GM18870 (cell line): ENCODE data around the gene ATRAID.
A peak's percentile ranks its signal among the peaks of the same experiment; 100 is the strongest.
"Not testable (repeated sequence)": the region's sequence is repeated elsewhere in the genome, so short reads cannot be mapped to it uniquely, and the experiment has no call there.

Experiments used
- ATAC-seq: cut with Tn5 transposase; IDR thresholded peaks from one replicate; pipeline ENCODE4 v1.9.1; 2021; ENCODE audit warnings: moderate library complexity; ENCODE audit not compliant: unreplicated experiment

The ATRAID gene, protein sequence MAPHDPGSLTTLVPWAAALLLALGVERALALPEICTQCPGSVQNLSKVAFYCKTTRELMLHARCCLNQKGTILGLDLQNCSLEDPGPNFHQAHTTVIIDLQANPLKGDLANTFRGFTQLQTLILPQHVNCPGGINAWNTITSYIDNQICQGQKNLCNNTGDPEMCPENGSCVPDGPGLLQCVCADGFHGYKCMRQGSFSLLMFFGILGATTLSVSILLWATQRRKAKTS

GRCh38 chr2:27211943-27212625 is at the start of gene ATRAID, which contains the start of gene SLC5A6:
ATRAID (plus strand) TSS chr2:27212041; CDS start chr2:27212369, 328 bp downstream.
SLC5A6 (minus strand) TSS chr2:27212268; CDS start chr2:27207650, 4,618 bp downstream.
- ATAC-seq, result peak; percentile 48

DNA sequence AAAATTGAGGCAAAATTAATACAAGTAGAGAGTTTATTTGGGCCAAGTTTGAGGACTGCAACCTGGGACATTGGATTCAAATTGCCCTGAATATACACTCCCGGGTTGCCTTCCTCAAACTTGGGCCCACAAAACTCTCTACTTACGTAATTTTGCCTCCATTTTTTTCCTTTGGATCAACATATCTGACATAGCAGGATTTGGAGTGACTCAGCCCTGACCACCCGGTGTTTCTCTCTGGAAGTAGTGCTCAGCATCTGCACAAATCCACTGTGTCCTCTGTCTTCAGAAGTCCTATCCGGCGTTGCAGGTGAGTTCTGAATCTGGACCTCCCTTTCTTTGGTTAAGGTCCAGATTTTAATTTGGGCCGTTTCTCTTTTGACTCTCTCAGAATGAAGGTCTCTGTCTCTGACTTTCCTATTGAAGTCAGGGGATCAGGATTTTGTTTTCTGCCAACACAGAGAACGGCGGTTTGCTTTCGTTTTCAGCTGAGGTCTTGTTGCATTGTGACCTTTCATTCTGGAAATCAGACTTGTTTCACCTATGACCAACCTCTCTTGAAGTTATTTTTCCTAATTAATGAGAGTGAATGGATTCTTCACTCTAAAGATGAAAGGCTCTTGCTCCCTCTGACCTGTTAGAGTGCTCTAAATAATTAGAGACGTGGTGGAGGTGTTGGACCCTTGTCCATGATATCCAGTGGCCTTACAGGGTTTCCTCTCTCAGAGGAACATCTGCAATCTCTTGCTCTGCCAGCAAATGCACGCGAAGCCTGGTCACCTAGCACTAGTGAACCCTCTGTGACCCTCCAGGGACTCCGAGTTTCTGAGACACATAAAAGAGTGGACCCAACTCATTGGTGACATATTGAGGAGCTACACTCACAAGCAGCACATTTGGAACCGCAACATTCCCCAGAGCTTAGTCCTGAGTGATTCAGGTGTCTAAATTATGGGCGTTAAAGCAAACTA is 49.4 kb upstream of the ATRAID start:
- ATAC-seq, result no peak

- no peak for ATAC-seq
These were observed 46.7 kb upstream of the ATRAID start for GRCh38 chr2:27164960-27165763.

DNA sequence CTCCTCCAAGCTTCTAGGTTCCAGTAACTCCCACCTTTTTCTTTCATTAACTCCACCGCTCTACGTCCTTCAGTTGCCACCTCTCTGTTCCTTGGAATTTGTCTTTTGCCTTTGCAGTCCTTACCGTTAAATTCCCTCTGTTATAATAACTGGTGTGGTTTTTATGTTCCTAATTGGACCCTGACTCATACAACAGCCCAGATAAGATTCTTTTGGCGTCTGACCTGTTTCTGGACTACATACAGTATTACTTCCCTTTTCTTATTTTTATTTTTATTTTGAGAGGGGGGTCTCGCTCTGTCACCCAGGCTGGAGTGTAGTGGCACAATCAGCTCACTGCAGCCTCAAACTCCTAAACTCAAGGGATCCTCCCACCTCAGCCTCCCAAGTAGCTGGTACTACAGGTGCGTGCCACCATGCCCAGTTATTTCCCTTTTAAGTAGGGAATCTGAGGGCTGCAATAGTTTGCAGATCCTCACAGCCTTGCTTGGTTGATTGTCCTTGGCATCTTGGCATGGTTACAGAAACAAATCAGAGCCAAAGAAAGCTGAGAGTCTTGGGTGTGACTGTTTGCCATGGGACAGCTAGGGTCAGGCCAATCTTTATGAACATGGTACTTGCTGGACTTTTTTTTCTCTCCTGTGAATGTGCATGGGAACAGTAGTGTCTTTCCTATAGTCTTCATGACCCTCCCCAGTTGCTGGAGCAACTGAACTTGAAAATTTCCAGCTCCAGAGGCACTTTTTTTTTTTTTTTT is 41.1 kb upstream of the ATRAID start:
- ATAC-seq, result no peak

DNA sequence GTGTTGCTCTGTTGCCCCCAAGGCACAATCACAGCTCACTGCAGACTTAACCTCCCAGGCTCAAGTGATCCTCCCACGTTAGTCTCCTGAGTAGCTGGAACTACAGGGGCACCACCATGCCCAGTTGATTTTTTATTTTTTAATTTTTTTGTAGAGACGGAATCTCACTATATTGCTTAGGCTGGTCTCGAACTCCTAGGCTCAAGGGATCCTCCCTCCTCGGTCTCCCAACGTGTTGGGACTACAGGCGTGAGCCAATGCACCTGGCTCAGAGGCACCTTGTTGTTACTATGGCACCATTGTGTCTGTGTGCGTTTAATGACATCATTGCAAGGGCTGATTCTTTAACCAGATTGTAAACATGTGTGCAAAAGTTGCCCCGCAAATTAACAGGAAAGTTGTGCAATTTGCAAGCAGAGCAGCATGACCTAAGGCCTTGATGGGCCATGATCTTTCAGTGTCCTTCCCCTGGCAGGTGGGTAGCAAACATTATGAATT is 40.4 kb upstream of the ATRAID start:
- no peak for ATAC-seq

DNA sequence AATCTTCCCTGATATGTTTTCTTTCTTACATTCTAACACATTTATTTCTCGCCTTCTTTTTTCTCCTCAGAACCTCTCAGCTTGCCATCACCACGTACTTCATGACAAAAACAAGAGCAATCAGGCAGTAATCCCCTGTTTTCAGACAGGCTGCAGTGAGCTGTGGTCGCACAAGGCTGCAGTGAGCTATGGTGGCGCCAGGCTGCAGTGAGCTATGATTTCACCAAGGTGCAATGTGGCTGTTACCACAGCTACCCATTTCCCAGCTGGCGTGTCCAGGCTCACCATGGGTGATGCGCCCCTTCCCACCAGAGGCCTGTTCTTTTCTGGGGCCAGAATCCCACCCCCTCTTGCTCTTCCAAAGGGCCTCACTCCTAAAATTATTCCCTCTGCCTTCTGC is 37.2 kb upstream of the ATRAID start:
- no peak for ATAC-seq

- ATAC-seq, result no peak
These were observed 36.5 kb upstream of the ATRAID start for GRCh38 chr2:27175330-27175729.

DNA sequence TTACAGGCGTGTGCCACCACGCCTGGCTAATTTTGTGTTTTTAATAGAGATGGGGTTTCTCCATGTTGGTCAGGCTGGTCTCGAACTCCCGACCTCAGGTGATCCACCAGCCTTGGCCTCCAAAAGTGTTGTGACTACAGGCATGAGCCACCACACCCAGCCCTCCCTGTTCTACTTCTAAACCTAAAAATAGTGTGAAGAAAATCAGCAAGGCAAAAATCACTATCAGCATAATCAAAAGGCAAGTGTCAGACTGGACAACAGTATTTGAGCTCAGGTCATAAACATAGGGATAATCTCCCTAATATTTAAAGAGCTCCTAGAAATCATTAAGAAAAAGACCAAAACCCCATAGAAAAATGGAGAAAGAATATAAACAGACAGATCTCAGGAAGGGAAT is 36.1 kb upstream of the ATRAID start:
- not testable (repeated sequence) for ATAC-seq

DNA sequence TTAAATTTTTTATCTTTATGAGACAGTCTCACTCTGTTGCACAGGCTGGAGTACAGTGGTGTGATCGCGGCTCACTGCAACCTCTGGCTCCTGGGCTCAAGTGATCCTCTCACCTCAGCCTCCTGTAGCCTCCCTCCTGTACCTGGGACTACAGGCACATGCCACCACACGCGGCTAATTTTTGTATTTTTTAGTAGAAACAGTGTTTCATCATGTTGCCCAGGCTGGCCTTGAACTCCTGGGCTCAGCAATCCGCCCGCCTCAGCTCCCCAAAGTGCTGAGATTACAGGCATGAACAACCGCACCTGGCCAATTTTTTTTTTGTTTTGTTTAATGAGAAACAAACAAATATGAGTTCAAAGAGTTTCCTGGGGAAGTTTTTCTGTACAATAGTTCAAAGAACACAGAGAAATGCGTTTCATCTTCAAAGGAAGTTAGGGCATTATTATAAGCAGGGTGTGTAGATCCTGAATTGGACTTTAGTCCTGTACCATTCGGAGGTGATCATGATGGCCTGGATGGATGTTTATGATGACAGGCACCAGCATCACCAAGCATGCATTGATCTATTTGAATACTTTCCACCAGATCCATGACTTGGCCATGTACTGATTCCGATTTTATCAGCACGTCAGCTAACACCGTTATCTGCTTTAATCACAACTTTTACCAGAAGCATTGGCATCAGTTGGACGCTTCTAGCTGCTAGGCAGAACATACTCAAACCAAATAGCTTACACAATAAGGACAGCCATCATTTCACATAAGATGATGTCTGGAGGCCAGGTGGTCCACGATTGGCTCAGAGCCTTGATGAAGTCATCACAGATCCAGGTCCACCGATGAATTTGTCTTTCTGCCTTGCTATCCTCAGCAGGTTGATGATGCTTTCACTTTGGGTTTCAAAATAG is 34.1 kb upstream of the ATRAID start:
- no peak for ATAC-seq

DNA sequence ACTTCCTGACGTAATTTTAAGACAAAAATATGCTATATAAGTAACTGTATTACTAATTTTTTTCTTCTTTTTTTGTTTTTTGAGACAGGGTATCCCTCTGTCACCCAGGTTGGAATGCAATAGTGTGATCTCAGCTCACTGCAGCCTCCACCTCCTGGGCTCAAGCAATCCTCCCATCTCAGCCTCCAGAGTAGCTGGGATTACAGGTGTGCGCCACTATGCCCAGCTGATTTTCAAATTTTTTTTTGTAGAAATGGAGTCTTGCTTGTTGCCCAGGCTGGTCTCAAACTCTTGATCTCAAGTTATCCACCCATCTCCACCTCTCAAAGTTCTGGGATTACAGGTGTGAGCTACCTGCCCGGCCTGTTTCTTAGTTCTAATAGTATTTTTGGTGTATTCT is 33.4 kb upstream of the ATRAID start:
- no peak for ATAC-seq

DNA sequence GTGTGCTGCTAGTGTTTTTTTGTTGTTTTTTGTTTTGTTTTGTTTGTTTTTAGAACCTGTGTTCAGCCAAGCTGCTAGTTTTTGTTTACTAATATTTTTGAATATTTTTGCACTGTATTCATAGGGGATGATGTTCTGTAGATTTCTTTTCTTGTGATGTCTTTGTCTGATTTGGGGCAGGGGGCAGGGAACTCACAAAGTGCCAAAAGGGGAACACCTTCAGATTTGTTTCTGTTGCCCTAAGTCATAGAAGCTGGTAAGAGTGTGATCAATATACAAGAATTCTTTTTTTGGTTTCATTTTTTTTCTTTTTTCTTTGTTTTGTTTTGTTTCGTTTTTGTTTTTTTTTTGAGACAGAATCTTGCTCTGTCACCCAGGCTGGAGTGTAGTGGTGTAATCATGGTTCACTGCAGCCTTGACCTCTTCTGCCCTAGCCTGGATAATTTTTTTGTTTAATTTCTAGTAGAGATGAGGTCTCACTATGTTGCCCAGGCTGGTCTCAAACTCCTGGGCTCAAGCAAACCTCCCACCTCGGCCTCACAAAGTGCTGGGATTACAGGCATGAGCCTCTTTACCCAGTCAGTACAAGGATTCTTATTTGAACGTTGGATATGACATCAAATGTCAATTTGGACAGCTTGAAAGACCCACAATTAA is 32.4 kb upstream of the ATRAID start:
- ATAC-seq, result no peak

GRCh38 chr2:27182346-27182745 is 29.5 kb upstream of the ATRAID start:
- ATAC-seq, result no peak

DNA sequence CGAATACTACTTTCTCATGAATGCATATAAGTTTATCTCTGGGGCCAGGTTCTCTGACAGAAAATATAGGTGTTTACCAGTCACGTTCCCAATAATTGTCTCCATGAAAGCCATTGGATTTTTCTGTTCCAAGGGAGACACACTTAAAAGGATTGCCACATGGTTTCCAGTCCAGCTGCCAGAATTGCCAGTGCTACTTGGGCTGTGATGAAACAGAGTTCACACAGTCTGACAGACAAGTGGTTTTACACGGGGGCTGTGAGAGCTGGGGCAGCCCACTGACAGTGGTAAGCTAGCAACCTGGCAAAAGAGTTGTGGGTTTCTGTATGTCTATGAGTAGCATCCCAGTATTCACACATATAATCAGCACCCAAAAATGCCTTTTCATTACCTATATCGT is 27.7 kb upstream of the ATRAID start:
- ATAC-seq, result no peak

- ATAC-seq, result no peak
These were observed 26.4 kb upstream of the ATRAID start for GRCh38 chr2:27185331-27186026.

DNA sequence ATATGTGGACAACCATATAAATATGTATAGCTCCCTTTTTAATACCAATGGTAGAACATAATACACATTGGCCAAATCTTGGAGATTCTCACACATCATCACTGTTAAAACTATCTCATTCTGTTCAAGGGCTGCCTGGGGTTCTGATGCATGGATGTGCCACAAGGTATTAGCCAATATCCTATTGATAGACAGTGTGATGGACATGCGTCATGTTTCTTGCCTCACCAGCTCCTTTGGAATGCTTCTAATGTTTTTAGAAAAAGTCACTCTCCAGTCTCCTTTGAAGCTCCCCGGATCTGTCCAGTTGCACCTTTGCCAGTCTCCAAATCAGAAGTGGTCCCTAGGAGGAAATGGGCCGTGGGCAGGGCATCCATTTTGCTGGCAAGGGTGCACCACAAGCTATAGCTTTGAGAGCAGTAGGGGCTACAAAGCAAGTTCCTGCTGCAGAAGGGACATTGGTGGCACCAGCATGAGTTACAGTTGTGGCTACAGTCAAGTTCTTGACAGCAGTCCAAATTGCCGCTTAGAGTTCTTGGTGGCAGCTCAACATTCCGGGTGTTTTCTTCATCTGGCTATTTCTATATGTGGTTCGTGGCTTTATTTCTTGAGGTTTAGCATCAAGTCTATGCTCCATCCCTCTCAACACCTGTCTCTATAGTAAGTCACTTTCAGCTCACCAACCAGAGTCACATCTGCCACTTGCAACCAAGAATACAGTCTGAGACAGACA is 25.1 kb upstream of the ATRAID start:
- ATAC-seq, result no peak

DNA sequence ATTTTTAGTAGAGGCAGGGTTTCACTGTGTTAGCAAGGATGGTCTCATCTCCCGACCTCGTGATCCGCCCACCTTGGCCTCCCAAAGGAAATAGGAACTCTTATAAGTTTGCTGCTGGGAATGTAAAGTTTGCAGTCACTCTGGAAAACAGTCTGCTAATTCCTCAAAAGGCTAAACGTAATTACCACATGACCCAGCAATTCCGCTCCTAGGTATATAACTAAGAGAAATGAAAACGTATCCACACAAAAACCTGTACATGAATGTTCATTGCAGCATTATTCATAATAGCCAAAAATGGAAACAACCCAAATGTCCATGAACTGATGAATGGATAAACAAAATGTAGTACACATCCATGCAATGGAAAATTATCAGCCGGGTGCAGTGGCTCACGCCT is 21.9 kb upstream of the ATRAID start:
- no peak for ATAC-seq
